Subcutaneous abdominal adipose tissue (tissue), 5 donors: Measurements from ENCODE around the gene FAM204A.

ENCODE experiments used
- H3K27ac ChIP-seq: one replicate; pipeline ENCODE4 v1.7.0; 2013; ENCODE audit warnings: low read depth, mild to moderate bottlenecking, inconsistent platforms, low read length, moderate library complexity
- H3K27me3 ChIP-seq, 5 donors: one replicate each; pipeline ENCODE4 v1.7.0; 2013; ENCODE audit warnings: low read length in 5 of 5, inconsistent platforms in 1 of 5; ENCODE audit not compliant: control insufficient read depth in 5 of 5, insufficient read depth in 4 of 5
- H3K36me3 ChIP-seq, 5 donors: one replicate each; pipeline ENCODE4 v1.7.0; 2013; ENCODE audit warnings: low read length in 5 of 5; ENCODE audit not compliant: control insufficient read depth in 5 of 5, insufficient read depth in 5 of 5
- H3K4me1 ChIP-seq, 5 donors: one replicate each; pipeline ENCODE4 v1.7.0; 2013; ENCODE audit warnings: low read length in 5 of 5, mild to moderate bottlenecking in 3 of 5, moderate library complexity in 1 of 5; ENCODE audit not compliant: control insufficient read depth in 5 of 5, insufficient read depth in 5 of 5
- H3K4me3 ChIP-seq, 5 donors: one replicate each; pipeline ENCODE4 v1.7.0; 2013; ENCODE audit warnings: low read length in 5 of 5, low read depth in 1 of 5
- H3K9ac ChIP-seq, 5 donors: one replicate each; pipeline ENCODE4 v1.7.0; 2013; ENCODE audit warnings: low read length in 5 of 5, mild to moderate bottlenecking in 4 of 5, moderate library complexity in 3 of 5
- H3K9me3 ChIP-seq, 5 donors: one replicate each; pipeline ENCODE4 v1.7.0; 2013; ENCODE audit warnings: low read length in 5 of 5; ENCODE audit not compliant: control insufficient read depth in 5 of 5
- donor health status: healthy.
- donor health status: healthy.
- donor health status: healthy.
- donor health status: healthy.
- donor health status: healthy.

FAM204A gene

DNA sequence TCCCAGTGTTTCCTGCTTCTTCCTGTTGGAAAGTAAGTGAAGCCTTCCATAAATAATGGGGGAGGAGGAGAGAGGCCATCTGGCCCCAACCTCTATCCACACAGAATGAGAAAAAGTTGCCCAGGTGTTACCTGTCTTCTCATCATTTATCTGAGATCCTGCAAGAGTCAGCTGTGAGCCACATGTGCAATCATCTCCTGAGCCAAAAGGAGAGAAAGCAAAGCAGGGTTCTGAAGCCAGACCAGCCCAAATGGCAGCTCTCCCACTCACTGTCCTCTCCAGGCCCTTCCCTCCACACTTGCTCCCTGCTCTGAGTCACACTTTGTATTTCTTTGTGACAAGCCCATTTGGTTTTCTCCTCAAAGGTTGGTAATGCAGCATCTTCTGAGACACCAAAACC is 65.9 kb downstream of the FAM204A start:
- Histone ChIP-seq H3K36me3 (no peaks in the 10 kb centered on the region), H3K4me1 (peaks cover 0 to 13% (median 7%) of the 10 kb centered on the region in 5 donors), H3K27me3 (peaks cover 0 to 2% (median 0%) of the 10 kb centered on the region in 5 donors), H3K27ac (no peak overlapping the region), H3K9me3 (peaks cover 5 to 15% (median 12%) of the 10 kb centered on the region in 5 donors), H3K4me3 (no peak overlapping the region), H3K9ac (no peak overlapping the region)

- H3K27me3 ChIP-seq, result peaks cover 0 to 2% (median 0%) of the 10 kb centered on the region in 5 donors
- peaks cover 5 to 12% (median 9%) of the 10 kb centered on the region in 5 donors for H3K9me3 ChIP-seq
- no peak overlapping the region for H3K27ac ChIP-seq
- no peak overlapping the region for H3K4me3 ChIP-seq
- H3K4me1 ChIP-seq, result peaks cover 0 to 13% (median 7%) of the 10 kb centered on the region in 5 donors
- no peak overlapping the region for H3K9ac ChIP-seq
- H3K36me3 ChIP-seq, result no peaks in the 10 kb centered on the region
Observed at GRCh38 chr10:118273662-118274061, 68.5 kb downstream of the FAM204A start.

GRCh38 chr10:118272767-118273166 is 69.4 kb downstream of the FAM204A start:
- Histone ChIP-seq H3K4me1 (peaks cover 0 to 13% (median 7%) of the 10 kb centered on the region in 5 donors), H3K36me3 (no peaks in the 10 kb centered on the region), H3K9me3 (peaks cover under 1 to 4% (median 2%) of the 10 kb centered on the region in 5 donors), H3K27me3 (peaks cover 0 to 2% (median 0%) of the 10 kb centered on the region in 5 donors), H3K9ac (peak overlapping the region in 1 of 5 donors; percentile 19), H3K27ac (no peak overlapping the region), H3K4me3 (no peak overlapping the region)

- peak overlapping the region; percentile 46 for H3K27ac ChIP-seq
- H3K36me3 ChIP-seq, result no peaks in the 10 kb centered on the region
- H3K27me3 ChIP-seq, result peaks cover 0 to 2% (median 0%) of the 10 kb centered on the region in 5 donors
- peak overlapping the region; percentile 32 to 58 (median 48) for H3K4me3 ChIP-seq
- no peaks in the 10 kb centered on the region for H3K9me3 ChIP-seq
- H3K4me1 ChIP-seq, result peaks cover 0 to 13% (median 7%) of the 10 kb centered on the region in 5 donors
- H3K9ac ChIP-seq, result peak overlapping the region in 3 of 5 donors; percentile 6 to 20 (median 19)
Observed at GRCh38 chr10:118272149-118272721, 69.9 kb downstream of the FAM204A start.

- Histone ChIP-seq H3K4me3 (peak overlapping the region; percentile 32 to 58 (median 48)), H3K27ac (peak overlapping the region; percentile 46), H3K9ac (peak overlapping the region in 2 of 5 donors; percentile 19 to 20)
Observed at GRCh38 chr10:118271671-118272070, 70.5 kb downstream of the FAM204A start.

DNA sequence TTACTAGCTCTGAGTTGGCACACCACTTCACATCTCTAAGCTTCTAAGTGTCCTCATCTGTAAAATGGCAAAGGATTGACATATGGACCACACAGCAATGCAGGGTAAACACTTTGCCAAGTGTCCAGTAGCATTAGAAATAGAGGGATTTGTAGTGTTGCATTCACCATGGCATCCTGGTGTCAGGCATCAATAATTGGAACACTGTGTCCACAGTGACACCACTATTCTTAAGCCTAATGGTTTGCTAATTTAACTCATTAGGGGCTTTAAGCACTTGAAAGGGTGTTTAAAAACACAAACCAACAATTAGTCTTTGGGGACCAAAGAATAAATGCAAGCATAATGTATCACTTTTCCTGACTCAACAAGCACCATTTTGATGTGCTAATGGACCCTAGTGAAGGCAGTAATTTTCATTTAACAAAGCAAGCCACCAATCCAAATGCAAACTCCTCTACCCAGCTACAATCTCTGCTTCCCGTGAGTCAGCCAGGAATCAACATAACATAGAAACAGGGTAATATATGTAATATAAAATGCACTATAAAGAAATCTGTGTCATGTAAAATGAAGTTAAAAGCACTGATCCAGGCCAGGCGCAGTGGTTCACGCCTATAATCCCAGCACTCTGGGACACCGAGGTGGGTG is 75.9 kb downstream of the FAM204A start:
- Histone ChIP-seq H3K36me3 (no peaks in the 10 kb centered on the region), H3K4me3 (no peak overlapping the region), H3K27ac (no peak overlapping the region), H3K9me3 (no peaks in the 10 kb centered on the region), H3K27me3 (peaks cover 0 to 10% (median 3%) of the 10 kb centered on the region in 5 donors), H3K4me1 (no peaks in the 10 kb centered on the region), H3K9ac (no peak overlapping the region)

More at GRCh38 chr10:118271671-118272070, 70.5 kb downstream of the FAM204A start:
- no peaks in the 10 kb centered on the region for H3K36me3 ChIP-seq
- H3K27me3 ChIP-seq, result peaks cover 0 to 2% (median 0%) of the 10 kb centered on the region in 5 donors
- H3K4me1 ChIP-seq, result peaks cover 0 to 13% (median 7%) of the 10 kb centered on the region in 5 donors
- no peaks in the 10 kb centered on the region for H3K9me3 ChIP-seq

GRCh38 chr10:118264838-118265470 is 77.2 kb downstream of the FAM204A start:
- Histone ChIP-seq H3K4me3 (no peak overlapping the region), H3K27ac (no peak overlapping the region), H3K4me1 (no peaks in the 10 kb centered on the region), H3K9me3 (no peaks in the 10 kb centered on the region), H3K36me3 (no peaks in the 10 kb centered on the region), H3K27me3 (peaks cover 0 to 10% (median 3%) of the 10 kb centered on the region in 5 donors), H3K9ac (no peak overlapping the region)

GRCh38 chr10:118264252-118264651 is 77.9 kb downstream of the FAM204A start:
- H3K4me1 ChIP-seq, result no peaks in the 10 kb centered on the region
- H3K9me3 ChIP-seq, result no peaks in the 10 kb centered on the region
- H3K4me3 ChIP-seq, result no peak overlapping the region
- peaks cover 0 to 10% (median 3%) of the 10 kb centered on the region in 5 donors for H3K27me3 ChIP-seq
- H3K9ac ChIP-seq, result no peak overlapping the region
- H3K27ac ChIP-seq, result no peak overlapping the region
- H3K36me3 ChIP-seq, result no peaks in the 10 kb centered on the region

- H3K9me3 ChIP-seq, result no peaks in the 10 kb centered on the region
- H3K4me3 ChIP-seq, result no peak overlapping the region
- no peak overlapping the region for H3K9ac ChIP-seq
- no peaks in the 10 kb centered on the region for H3K4me1 ChIP-seq
- H3K36me3 ChIP-seq, result no peaks in the 10 kb centered on the region
- no peak overlapping the region for H3K27ac ChIP-seq
- peaks cover 0 to 10% (median 3%) of the 10 kb centered on the region in 5 donors for H3K27me3 ChIP-seq
Observed at GRCh38 chr10:118262538-118262937, 79.6 kb downstream of the FAM204A start.
